ENCODE results near the gene TRIML1. TPM values are rescaled to one million over a fixed set of nuclear protein-coding genes. Genes with fewer than 3 reads are reported as not detected.

Gene TRIML1
- polyA plus RNA-seq, 4 donors: not detected

Other genes with a start within 250 kb of the TRIML1 start
- gene ZFP42, start 143.7 kb upstream of the TRIML1 start, polyA plus RNA-seq (ENCODE audit: insufficient read length in 4 of 4): 1 to 10 TPM in 3 of 4 donors, under 1 TPM in 1; 0.27 to 1.6 (median 1.4) TPM
- gene TRIML2, start 29.8 kb upstream of the TRIML1 start, polyA plus RNA-seq (ENCODE audit: insufficient read length in 4 of 4): under 1 TPM in 3 of 4 donors, not detected in 1; 0.26 to 0.32 (median 0.29) TPM

Data from left renal pelvis (tissue), 4 donors.